Epithelial cell of proximal tubule (primary cell): Measurements from ENCODE around the gene DRD3. TPM values are rescaled to one million over a fixed set of nuclear protein-coding genes. Genes with fewer than 3 reads are reported as not detected.
A peak's percentile ranks its signal among the peaks of the same experiment; 100 is the strongest.

Experiments used
- DNase-seq: peaks from one replicate; pipeline ENCODE4 v3.0.0-alpha.2; 2011; ENCODE audit warnings: low read depth
- H3K4me3 ChIP-seq: 2 replicates; pipeline ENCODE4 v1.5.1; 2011; ENCODE audit warnings: low read depth, mild to moderate bottlenecking, low read length
- CTCF ChIP-seq: conservative IDR thresholded peaks from 2 replicates; pipeline ENCODE4 v1.5.1; 2012; ENCODE audit warnings: low read depth, mild to moderate bottlenecking, low read length
- total RNA-seq: library from RNA; depleted of rRNA; stranded (reverse); fragments of >200 nt; gene quantifications from 2 replicates; pipeline ENCODE4 v1.2.3, GENCODE V29; 2015

Gene DRD3
- total RNA-seq, 1 donor from 2014 or later = not detected

DNA sequence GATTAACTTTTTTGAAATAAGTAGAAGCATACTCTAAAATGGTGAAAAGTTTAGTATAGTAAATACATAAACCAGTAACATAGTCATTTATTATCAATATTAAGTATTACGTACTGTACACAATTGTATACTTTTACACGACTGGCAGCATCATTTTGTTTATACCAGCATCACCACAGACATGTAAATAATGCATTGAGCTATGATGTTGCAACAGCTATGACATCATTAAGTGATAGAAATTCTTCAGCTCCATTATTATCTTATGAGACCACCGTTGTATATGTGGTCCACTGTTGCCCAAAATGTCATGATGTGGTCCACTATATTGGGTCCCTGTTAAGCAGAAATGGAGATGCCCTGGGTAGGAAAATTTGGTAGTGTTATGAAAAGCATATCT lies 51.3 kb downstream of the DRD3 start:
- no peak for TF ChIP-seq CTCF
- DNase-seq = no peak
- H3K4me3 ChIP-seq = no peak overlapping the region

- no peak for DNase-seq
- no peak overlapping the region for H3K4me3 ChIP-seq
- no peak for TF ChIP-seq CTCF
Measured at GRCh38 chr3:114126461-114126860, 52.4 kb downstream of the DRD3 start.

- peak; percentile 41 for DNase-seq
- TF ChIP-seq CTCF = no peak
- no peak overlapping the region for H3K4me3 ChIP-seq
Measured at GRCh38 chr3:114122027-114122709, 56.7 kb downstream of the DRD3 start.

DNA sequence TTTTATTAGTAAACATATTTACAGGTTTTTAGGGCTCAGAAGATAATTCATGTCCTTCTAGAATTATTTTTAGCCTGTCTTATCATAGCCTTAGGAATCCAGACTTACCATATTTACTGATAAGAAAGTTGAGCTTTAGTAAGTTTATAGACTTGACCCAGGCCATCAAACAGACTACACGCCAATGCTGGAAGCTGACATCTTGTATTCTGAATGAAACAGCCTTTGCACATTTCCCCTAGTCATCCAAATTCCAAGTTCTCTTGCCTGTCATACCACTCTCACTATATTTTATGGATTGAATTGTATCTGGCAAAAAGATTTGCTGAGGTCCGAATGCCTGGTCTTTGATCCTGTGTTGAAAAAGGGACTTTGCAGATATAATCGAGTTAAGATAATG lies 58.6 kb downstream of the DRD3 start:
- TF ChIP-seq CTCF = no peak
- H3K4me3 ChIP-seq = no peak overlapping the region
- DNase-seq = no peak

DNA sequence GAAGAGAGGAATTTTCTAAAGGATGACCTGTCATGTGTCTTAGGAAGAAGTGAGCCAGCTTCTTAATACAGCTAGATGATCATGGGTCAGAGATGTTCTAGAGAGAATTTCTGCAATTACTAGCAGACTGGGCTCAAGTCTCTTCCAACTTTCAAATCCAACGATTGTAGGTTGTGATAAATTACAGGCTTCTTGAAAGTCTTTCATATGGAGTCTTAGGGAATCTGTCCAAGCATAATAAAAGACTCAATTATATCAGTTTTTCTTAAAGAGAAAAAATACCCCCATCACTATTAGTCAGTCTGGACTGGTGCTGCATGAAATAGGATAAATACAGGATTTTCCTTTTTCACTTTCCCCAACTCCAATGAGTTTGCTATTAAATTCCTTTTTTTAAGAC lies 59.1 kb downstream of the DRD3 start:
- TF ChIP-seq CTCF = no peak
- H3K4me3 ChIP-seq = no peak overlapping the region
- no peak for DNase-seq

GRCh38 chr3:114115143-114115542 lies 63.7 kb downstream of the DRD3 start:
- DNase-seq = no peak
- H3K4me3 ChIP-seq = no peak overlapping the region
- TF ChIP-seq CTCF = no peak

- DNase-seq = no peak
- no peak for TF ChIP-seq CTCF
- no peak overlapping the region for H3K4me3 ChIP-seq
Measured at GRCh38 chr3:114114719-114115118, 64.1 kb downstream of the DRD3 start.
